DND-41 (cell line): ENCODE data around the gene ELAC1.

Source experiments
- ATAC-seq: fragments of 200-7000 bp; cut with Tn5 transposase; 3 replicates; pipeline ENCODE4 v1.9.1; 2021; ENCODE audit warnings: low read depth; ENCODE audit not compliant: insufficient read depth
- DNase-seq: peaks from one replicate; pipeline ENCODE4 v3.0.0-alpha.2; 2020
- H2AFZ ChIP-seq: 2 replicates; pipeline ENCODE4 v1.6.0; 2012; ENCODE audit warnings: low read depth, low read length
- H3K27ac ChIP-seq: 2 replicates; pipeline ENCODE4 v1.5.1; 2012; ENCODE audit warnings: low read length, inconsistent platforms
- H3K27me3 ChIP-seq: fragments of 200-600 bp; sonication (generic); 2 replicates; pipeline ENCODE4 v1.6.0; 2012; ENCODE audit warnings: low read length, mild to moderate bottlenecking, inconsistent platforms; ENCODE audit not compliant: insufficient read depth, poor library complexity
- H3K36me3 ChIP-seq: 2 replicates; pipeline ENCODE4 v1.5.1; 2012; ENCODE audit warnings: low read length, inconsistent platforms; ENCODE audit not compliant: insufficient read depth
- H3K4me1 ChIP-seq: 2 replicates; pipeline ENCODE4 v1.5.1; 2012; ENCODE audit warnings: mild to moderate bottlenecking, low read length; ENCODE audit not compliant: insufficient read depth
- H3K4me2 ChIP-seq: 2 replicates; pipeline ENCODE4 v1.6.0; 2012; ENCODE audit warnings: mild to moderate bottlenecking, moderate library complexity, low read length, inconsistent platforms; ENCODE audit not compliant: insufficient read depth
- H3K4me3 ChIP-seq, 2 experiments: fragments of 200-600 bp in 1 of 2; shearing (Covaris generic) in 1 of 2; 2 replicates each; pipeline ENCODE4 v1.5.1; 2012 to 2016; ENCODE audit warnings: inconsistent platforms in 2 of 2, low read length in 2 of 2, mild to moderate bottlenecking in 2 of 2, low read depth in 1 of 2, moderate library complexity in 1 of 2
- H3K79me2 ChIP-seq: 2 replicates; pipeline ENCODE4 v1.6.0; 2012; ENCODE audit warnings: low read length, inconsistent platforms; ENCODE audit not compliant: insufficient read depth
- H3K9ac ChIP-seq: 2 replicates; pipeline ENCODE4 v1.6.0; 2012; ENCODE audit warnings: low read depth, mild to moderate bottlenecking, inconsistent platforms, low read length, moderate library complexity
- H3K9me3 ChIP-seq: 2 replicates; pipeline ENCODE4 v1.5.1; 2012; ENCODE audit warnings: low read length, moderate library complexity, mild to moderate bottlenecking, inconsistent platforms; ENCODE audit not compliant: insufficient read depth, severe bottlenecking
- H4K20me1 ChIP-seq: 2 replicates; pipeline ENCODE4 v1.6.0; 2012; ENCODE audit warnings: low read length; ENCODE audit not compliant: insufficient read depth
- EZH2 ChIP-seq: IDR thresholded peaks from 3 replicates; pipeline ENCODE4 v1.6.1; 2012; ENCODE audit warnings: borderline replicate concordance, low read depth, mild to moderate bottlenecking, moderate library complexity, low read length, inconsistent platforms; ENCODE audit not compliant: severe bottlenecking
- TF ChIP-seq, protein P1 (sequence below): IDR thresholded peaks from 2 replicates; pipeline ENCODE4 v1.5.1; 2012; ENCODE audit warnings: borderline replicate concordance, low read length, moderate library complexity, mild to moderate bottlenecking; ENCODE audit not compliant: poor library complexity, severe bottlenecking; ENCODE audit errors: extremely low read depth

The ELAC1 gene

GRCh38 chr18:50973367-50974126 is 5.7 kb downstream of the ELAC1 start:
- ATAC-seq (no peak), DNase-seq (no peak)
- Histone ChIP-seq H3K36me3 (peaks cover 46% of the 10 kb centered on the region), H2AFZ (no peak overlapping the region), H3K79me2 (peaks cover 11% of the 10 kb centered on the region), H3K27ac (no peak overlapping the region), H3K4me3 (no peak overlapping the region), H3K4me2 (no peak overlapping the region), H3K4me1 (peaks cover 12% of the 10 kb centered on the region), H3K9me3 (peaks cover 20% of the 10 kb centered on the region), H3K9ac (no peak overlapping the region), H3K27me3 (no peaks in the 10 kb centered on the region), H4K20me1 (no peaks in the 10 kb centered on the region)
- no peak for TF ChIP-seq EZH2
- TF ChIP-seq, protein P1, sequence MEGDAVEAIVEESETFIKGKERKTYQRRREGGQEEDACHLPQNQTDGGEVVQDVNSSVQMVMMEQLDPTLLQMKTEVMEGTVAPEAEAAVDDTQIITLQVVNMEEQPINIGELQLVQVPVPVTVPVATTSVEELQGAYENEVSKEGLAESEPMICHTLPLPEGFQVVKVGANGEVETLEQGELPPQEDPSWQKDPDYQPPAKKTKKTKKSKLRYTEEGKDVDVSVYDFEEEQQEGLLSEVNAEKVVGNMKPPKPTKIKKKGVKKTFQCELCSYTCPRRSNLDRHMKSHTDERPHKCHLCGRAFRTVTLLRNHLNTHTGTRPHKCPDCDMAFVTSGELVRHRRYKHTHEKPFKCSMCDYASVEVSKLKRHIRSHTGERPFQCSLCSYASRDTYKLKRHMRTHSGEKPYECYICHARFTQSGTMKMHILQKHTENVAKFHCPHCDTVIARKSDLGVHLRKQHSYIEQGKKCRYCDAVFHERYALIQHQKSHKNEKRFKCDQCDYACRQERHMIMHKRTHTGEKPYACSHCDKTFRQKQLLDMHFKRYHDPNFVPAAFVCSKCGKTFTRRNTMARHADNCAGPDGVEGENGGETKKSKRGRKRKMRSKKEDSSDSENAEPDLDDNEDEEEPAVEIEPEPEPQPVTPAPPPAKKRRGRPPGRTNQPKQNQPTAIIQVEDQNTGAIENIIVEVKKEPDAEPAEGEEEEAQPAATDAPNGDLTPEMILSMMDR = no peak

DNA sequence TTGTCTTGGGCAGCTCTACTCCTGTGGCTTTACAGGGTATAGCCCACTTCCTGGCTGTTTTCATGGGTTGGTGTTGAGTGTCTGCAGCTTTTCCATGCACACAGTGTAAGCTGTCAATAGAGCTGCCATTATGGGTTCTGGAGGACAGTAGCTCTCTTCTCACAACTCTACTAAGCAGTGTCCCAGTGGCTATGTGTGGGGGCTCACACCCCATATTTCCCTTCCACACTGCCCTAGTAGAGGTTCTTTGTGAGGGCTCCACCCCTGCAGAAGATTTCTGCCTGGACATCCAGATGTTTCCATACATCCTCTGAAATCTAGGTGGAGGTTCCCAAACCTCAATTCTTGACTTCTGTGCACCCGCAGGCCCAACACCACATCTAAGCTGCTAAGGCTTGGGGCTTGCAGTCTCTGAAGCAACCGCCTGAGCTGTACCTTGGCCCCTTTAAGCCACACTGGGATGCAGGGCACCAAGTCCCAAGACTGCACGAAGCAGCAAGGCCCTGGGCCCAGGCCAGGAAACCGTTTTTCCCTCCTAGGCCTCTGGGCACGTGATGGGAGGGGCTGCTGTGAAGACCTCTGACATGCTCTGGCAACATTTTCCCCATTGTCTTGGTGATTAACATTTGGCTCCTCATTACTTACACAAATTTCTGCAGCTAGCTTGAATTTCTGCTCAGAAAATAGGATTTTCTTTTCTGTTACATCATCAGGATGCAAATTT is 9.4 kb downstream of the ELAC1 start:
- peaks cover 55% of the 10 kb centered on the region for H3K36me3 ChIP-seq
- no peak for ATAC-seq
- no peaks in the 10 kb centered on the region for H3K27me3 ChIP-seq
- no peak for DNase-seq
- no peaks in the 10 kb centered on the region for H4K20me1 ChIP-seq
- TF ChIP-seq, protein P1 = no peak
- no peak for TF ChIP-seq EZH2
- no peak overlapping the region for H3K4me2 ChIP-seq
- H3K27ac ChIP-seq = no peak overlapping the region
- H3K9ac ChIP-seq = no peak overlapping the region
- peaks cover 20% of the 10 kb centered on the region for H3K9me3 ChIP-seq
- no peaks in the 10 kb centered on the region for H3K79me2 ChIP-seq
- H3K4me3 ChIP-seq = no peak overlapping the region
- no peaks in the 10 kb centered on the region for H3K4me1 ChIP-seq
- no peak overlapping the region for H2AFZ ChIP-seq

DNA sequence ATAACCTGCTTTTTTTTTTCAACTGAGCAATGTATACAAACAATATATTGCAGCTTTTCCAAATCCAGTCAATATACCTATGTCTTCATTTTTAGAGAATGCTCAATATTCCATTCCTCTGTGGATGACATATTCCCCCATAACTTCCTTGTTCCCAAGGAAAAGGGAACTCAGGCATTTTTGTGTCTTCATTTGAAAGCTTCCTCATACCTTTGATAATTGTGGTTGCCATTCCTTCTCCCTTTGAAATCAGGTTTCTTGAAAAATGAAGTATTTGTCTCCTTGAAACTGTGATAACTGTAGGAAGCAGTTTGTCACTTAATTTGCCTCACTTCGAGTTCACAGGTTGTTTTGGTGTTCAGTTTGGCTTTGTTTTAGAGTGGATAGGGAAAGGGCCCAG is 13.5 kb downstream of the ELAC1 start:
- no peak overlapping the region for H3K9ac ChIP-seq
- peaks cover 8% of the 10 kb centered on the region for H3K9me3 ChIP-seq
- no peak for ATAC-seq
- no peaks in the 10 kb centered on the region for H4K20me1 ChIP-seq
- TF ChIP-seq EZH2 = no peak
- TF ChIP-seq, protein P1 = no peak
- H2AFZ ChIP-seq = no peak overlapping the region
- H3K36me3 ChIP-seq = peaks cover 39% of the 10 kb centered on the region
- no peak for DNase-seq
- no peaks in the 10 kb centered on the region for H3K79me2 ChIP-seq
- H3K4me3 ChIP-seq = no peak overlapping the region
- H3K27me3 ChIP-seq = no peaks in the 10 kb centered on the region
- H3K4me2 ChIP-seq = no peak overlapping the region
- H3K4me1 ChIP-seq = no peaks in the 10 kb centered on the region
- H3K27ac ChIP-seq = no peak overlapping the region
